HepG2 (cell line): Measurements from ENCODE around the gene ACAD11.

ENCODE experiments used
- MTA3 ChIP-seq: sonication (generic); formaldehyde crosslinking; IDR thresholded peaks from 2 replicates; pipeline ENCODE4 v1.4.0; 2020; ENCODE audit warnings: missing genetic modification reagents
- POLR2A ChIP-seq, 2 experiments: IDR thresholded peaks; 2 replicates each; pipeline ENCODE4 v1.6.1; 2011; ENCODE audit warnings: low read depth in 2 of 2, low read length in 2 of 2, mild to moderate bottlenecking in 1 of 2, moderate library complexity in 1 of 2; ENCODE audit not compliant: insufficient read depth in 1 of 2
- ZNF672 ChIP-seq: sonication (generic); formaldehyde crosslinking; IDR thresholded peaks from 2 replicates; pipeline ENCODE4 v1.8.1; 2022; ENCODE audit warnings: missing genetic modification reagents

DNA sequence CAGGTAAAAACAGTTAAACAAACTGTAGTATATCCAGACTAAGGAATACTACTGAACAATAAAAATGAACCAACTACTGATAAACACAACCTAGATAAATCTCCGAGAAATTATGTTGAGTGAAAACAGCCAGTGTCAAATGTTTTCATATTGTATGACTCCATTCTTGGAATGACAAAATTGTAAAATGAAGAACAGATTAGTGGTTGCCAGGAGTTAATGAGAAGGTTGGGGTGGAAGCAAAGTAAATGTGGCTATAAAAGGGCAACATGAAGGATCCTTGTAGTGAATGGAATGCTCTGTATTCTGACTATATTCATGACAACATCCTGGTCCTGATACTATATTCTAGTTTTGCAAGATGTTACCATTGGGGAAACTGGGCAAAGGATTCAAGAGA lies 90.0 kb downstream of the ACAD11 start:
- TF ChIP-seq ZNF672 (CRISPR knock-in tag) (no peak), MTA3 (CRISPR knock-in tag) (no peak), POLR2A (IDR thresholded peaks at IDR 0.05; ENCODE audit: insufficient read depth in 1 of 2, low read depth in 2 of 2, low read length in 2 of 2) (no peak)
